ENCODE measurements around the gene FTSJ1.

Gene FTSJ1

DNA sequence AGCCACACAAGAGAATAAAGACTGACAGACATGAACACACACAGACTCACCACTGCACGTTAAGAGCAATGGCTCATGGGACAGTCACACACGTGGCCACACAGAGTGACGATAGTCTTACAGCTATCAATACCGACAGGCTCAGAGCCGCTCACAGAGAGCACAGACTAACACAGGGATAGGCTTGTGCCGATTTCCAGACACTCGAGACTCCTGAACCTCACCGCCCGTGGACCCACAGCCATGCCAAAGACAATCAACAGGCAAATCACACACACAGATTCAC lies 5.2 kb upstream of the FTSJ1 start:
- no peak for DNase-seq (ENCODE audit: low read depth)

DNA sequence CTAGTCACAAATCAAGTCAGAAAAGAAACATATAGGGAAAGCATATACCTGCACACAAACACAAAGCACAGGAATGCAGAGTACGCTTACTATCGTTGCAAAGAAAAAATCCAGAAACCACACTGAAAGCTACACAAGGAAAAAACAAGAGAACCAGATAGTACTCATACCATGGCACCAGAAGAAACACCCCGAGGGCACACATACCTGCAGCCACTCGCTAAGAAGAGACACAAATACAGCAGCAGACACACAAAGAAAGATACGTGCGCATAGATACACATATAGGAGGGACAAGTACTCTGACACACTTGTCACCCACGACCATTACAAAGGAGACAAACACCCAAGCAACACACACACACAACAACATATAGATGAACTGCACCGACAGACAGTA lies 4.5 kb upstream of the FTSJ1 start:
- DNase-seq (ENCODE audit: low read depth) = no peak

DNA sequence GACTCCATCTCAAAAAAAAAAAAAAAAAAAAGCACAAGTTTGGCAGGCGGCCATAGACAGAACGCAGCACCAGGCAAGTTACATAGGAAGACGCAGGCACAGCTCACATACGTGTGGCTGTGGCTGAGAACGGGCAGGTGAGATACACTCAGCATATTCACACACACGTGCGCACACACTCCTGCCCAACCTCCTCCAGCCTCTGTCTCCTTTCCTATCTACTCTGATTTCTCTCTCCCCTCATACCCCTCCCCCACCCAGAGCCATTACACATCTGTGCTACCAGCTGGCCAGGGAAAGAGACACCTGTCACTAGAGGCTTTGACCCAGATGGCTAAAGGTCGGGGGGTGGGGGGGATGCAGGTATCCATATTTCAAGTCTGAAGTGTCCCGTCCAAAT lies 3.8 kb upstream of the FTSJ1 start:
- no peak for DNase-seq (ENCODE audit: low read depth)

DNA sequence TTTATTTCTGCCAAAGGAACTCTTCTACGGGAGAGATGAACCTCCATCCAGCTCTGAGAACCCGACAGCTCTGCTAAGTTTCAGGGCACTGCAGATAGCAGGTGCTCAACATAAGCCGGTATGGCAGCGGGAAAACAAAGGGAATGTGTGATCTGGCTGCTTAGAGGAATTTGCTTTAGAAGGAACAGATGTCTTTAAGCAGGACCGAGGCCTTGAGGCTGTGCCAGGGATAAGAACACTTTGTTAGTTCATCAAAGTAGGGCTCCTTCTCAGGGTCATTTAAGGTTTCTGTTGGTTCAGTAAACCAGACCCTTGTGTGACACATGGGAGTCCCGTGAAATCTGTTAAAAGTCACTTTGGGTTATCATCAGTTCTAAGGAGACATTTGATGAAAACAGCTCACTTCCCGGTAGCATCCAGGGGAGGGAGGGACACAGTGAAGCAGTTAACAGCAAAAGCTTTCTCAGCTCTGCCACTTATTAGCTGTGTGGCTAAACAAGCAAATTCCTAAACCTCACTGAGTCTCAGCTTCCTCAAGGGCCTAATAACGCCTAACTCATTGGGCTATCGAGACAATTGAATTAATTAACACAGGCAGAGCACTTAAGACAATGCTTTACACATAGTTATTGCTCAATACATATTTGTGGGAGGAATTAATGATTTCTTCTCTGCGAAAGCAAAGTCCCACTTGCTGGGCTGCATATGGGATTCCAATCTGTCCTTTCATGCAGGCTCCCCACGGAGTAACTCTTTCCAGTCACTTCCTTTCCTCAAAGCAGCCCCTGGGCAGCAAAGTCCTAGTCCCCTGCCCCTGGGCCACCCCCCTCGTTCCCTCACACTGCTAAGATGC lies 2.9 kb upstream of the FTSJ1 start:
- DNase-seq (ENCODE audit: low read depth) = no peak

DNA sequence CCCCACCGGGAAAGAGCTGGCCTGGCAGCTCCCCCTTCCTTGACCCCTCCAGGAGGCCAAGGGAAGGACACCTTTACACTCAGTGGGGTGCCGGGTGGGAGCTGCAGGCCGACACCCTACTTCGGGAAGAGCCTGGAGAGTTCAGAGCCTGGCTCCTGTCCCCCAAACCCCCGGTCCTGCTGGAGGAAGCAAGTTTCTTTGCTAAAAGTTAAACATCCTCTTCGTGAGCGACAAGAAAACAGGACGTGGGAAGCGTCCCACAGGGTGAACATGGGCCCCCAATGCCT lies 2.4 kb upstream of the FTSJ1 start:
- DNase-seq (ENCODE audit: low read depth) = no peak

DNA sequence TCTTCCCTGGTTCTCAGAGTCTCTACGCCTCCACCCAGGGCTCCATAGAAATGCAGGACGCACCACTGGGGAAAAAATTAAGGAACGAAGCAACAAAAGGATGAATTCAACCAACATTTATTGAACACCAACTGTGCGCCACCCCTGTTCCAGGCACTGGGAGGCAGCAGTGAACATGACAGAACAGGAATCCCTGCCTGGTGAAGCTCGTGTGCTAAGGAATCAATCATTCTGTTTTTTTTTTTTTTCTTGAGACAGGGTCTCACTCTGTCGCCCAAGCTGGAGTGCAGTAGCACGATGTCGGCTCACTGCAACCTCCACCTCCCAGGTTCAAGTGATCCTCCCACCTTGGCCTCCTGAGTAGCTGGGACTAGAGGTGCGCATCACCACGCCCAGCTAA lies 1.9 kb upstream of the FTSJ1 start:
- DNase-seq (ENCODE audit: low read depth) = no peak

DNA sequence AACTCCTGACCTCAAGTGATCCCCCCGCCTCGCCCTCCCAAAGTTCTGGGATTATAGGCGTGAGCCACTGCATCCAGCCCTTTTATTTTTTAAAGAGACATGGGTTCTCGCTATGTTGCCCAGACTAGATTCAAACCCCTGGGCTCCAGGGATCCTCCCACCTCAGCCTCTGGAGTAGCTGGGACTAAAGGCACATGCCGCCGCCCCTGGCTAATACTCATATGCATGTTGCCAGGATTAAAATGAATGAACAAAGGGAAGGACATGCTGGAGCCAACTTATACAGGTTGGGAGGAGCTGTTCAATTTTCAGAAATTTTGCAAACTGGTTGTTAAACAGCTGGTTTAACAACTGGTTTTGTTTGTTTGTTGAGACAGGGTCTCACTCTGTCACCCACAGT lies 1.4 kb upstream of the FTSJ1 start:
- no peak for DNase-seq (ENCODE audit: low read depth)

DNA sequence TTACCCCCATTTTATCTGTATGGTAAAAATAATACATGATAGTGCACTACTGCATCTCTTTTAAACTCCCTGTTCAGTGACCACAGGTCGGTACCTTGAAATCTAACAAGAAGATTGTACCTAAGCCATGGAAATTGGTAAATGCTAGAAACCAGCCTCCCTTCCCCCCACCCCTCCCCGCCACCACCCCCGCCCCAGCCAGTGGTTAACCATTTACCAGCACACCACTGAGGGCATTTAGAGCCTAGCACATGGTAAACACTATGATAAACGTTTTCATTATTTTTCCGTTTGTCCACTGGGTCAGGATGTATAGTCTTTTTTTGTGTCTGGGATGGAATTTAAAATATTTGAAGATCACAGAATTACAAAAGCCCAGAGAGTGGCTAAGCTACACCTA lies 703 bp upstream of the FTSJ1 start:
- no peak for DNase-seq (ENCODE audit: low read depth)

DNA sequence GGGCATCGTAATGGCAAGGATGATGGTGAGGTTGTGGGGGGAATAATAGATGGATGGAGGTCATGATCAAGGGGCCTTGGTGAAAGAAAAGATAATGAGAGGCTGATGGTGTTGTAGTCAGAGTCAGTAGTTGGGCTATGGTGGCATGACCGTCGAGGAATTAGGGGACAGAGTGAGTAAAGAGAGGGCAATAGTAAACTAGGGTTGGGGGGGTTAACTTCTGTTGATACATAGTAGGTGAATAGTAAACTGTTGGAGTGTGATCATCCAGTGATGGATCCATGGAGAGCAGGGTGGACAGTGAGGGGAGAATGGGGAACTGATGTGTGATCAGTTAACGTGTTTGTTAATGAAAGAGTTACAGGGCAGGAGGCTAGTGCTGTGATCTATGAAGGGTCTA lies 920 bp downstream of the FTSJ1 start:
- no peak for DNase-seq (ENCODE audit: low read depth)

DNA sequence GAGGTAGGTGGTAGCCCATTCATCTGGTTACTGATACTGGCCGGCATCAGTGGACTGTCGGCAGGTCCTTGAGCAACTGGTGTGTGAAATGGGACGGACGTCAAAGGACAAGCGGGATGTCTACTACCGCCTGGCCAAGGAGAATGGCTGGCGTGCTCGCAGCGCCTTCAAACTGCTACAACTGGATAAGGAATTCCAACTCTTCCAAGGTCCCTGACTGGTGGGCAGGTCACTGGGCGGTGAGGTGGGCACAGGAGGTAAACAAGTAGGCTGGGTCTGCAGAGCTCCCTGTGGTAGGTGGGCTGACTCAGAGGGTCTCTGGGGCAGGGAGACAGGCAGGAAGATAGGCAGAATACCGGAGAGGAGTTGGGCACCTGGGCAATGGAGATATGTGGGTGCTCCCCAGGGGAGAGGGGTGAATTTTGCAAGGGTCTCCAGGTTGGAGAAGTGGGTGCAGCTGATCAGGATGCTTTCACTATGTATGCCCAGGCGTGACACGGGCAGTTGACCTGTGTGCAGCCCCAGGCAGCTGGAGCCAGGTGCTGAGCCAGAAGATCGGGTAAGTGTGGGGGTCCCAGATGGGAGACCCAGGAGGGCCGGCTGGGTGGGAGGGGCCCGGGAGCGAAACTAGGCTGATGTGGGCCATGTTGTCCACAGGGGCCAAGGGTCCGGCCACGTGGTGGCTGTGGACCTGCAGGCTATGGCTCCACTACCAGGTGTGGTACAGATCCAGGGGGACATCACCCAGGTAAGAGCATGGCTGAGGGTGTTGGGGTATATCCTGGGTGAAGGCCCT lies 2.2 kb downstream of the FTSJ1 start:
- no peak for DNase-seq (ENCODE audit: low read depth)

DNA sequence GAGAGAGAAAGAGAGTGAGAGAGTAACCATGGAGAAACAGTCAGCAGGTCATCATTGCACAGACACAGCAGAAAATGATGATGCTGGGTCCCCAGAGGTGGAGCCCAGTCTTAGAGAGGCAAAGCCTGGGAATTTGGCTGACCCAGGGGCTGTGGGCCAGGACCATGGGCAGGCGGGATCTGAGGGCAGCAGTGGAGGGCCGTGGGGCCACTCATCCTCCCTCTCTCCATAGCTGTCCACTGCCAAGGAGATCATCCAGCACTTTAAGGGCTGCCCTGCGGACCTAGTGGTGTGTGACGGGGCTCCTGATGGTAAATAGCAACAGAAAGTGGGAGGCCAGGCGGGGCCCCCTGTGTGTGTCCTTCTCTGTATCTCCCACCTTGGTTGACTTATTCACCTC lies 2.8 kb downstream of the FTSJ1 start:
- DNase-seq (ENCODE audit: low read depth) = no peak

DNA sequence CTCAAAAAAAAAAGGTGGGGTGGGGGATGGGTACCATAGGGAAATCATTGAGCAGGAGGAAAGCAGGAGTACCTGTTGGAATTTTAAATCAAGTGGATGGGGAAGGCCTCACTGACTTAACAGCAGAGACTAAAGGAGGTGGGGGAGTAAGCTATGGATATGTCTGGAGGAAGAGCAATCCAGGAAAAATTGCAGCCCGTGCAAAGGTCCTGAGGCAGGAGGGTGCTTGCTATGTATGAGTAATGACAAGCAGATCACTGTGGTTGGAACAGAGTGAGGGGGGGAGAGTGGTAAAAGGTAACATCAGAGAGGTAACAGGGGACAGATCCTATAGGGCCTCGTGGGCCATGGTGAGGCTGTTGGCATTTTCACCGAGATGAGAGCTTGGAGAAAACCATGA lies 4.1 kb downstream of the FTSJ1 start:
- no peak for DNase-seq (ENCODE audit: low read depth)

DNA sequence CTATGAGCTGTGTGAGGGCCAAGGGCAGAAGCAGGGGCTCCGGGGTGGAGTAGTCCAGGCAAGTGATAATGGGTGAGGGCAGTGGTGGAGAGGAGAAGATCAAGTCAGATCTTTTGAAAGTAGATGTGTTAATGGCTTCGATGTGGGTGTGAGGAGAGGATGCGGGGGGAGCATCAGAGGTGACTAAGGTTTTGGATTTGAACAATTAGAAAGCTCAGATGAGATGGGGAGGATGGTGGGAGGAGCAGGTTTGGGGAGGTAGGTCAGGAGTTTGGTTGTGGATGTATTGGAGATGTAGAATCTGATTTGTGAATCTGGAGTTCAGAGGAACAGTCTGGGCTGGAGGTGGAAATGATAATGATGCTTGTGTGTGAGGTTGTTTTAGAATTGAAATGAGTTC lies 4.6 kb downstream of the FTSJ1 start:
- DNase-seq (ENCODE audit: low read depth) = no peak

DNA sequence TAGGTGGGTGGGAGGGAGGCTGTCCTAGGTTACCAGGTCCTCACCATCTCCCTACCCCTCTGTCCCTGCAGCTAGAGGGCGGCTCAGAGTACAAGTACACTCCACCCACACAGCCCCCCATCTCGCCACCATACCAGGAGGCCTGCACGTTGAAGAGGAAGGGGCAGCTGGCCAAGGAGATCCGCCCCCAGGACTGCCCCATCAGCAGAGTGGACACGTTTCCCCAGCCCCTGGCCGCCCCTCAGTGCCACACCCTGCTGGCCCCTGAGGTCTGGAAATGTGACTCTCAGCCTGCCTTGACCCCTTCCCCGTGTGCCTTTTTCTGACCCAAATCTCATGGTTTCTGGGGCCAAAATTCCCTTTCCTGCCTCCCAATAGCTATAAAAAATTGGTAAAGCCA lies 6.5 kb downstream of the FTSJ1 start:
- DNase-seq (ENCODE audit: low read depth) = no peak

DNA sequence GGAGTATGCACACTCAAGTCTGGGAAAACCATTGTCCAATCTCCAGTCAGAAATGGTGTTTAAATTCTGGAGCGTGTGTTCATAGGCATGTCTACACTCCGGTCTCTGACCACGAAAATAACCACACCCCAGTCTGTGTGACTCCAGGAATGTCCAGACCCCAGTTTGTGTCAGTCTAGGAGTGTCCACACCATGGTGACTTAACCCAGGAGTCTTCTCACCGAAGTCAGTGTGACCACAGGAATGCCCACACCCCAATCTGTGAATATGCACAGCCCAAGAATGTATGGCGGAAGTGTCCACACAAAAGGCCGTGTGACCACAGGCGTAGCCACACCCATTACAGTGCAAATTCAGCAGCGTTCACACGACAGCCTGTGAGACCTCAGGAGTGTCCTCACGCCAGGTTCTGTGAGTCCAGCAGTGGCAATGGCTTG lies 11.4 kb downstream of the FTSJ1 start:
- DNase-seq (ENCODE audit: low read depth) = peak; percentile 97

DNA sequence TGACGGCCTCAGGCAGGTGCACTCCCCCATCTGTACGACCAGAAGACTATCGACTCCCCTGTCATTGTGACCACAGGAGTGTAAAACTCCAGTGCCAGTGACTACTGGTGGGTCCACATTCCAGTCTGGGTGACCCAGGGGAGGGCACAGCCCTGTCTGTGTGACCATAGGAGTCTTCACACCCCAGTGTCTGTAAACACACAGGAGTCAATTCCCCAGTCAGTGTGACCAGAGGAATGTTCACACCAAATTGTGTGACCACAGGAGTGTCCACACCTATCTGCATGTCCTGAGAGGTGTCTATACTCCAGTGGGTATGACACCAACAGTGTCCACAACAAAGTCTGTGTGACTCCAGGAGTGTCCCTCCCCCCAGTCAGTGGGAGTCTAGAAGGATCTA lies 12.0 kb downstream of the FTSJ1 start:
- no peak for DNase-seq (ENCODE audit: low read depth)

DNA sequence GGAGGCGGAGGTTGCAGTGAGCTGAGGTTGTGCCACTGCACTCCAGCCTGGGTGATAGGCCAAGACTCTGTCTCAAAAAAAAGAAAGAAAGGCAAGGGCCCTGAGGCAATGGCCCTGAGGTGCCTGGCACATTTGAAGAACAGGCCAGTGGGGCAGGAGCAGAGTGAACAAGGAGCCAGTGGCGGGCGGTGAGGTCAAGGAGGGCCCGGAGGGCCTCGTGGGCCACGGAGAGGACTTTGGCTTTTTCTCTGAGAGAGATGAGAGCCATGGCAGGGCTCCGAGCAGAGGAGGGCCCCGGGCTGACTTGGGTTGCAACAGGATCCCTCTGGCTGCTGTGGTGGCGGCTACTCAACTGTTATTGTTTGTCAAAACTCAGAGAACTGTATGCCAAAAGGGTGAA lies 13.3 kb downstream of the FTSJ1 start:
- no peak for DNase-seq (ENCODE audit: low read depth)

DNA sequence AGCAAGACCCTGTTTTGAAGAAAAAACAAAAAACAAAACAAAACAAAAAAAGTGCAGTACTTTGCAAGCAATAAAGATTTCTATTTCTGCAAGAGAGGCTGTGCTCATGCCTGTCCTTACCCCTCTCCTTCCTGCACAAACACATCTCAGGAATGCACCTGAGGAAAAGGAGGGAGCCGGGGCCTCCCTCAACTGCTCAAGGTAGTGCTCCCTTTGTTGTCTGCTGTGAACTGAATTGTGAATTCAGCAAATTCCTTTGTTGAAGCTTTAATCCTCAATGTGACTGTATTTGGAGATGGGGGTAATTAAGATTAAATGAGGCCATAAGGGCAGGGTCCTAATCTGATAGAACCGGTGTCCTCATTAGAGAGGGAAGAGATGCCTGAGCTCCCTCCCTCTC lies 13.9 kb downstream of the FTSJ1 start:
- DNase-seq (ENCODE audit: low read depth) = no peak

DNA sequence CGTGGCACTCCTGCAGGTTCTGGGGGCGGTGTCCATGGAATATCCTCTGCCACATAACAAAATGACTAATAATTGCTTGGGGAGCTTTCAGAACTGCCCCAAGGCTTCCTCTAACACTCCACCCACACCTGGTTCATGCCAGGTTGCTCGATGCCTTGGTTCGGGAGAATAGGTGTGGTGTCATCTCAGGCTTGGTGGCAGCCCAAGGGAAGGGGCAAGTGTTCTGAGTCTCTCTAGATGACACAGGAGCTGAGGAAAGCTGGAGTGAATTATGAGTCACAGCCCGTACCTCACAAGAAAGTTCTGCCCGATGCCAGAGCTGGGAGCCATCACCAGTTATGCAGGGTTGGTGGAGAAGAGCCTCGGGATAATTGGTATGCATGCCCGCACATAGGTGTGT lies 14.7 kb downstream of the FTSJ1 start:
- DNase-seq (ENCODE audit: low read depth) = no peak

DNA sequence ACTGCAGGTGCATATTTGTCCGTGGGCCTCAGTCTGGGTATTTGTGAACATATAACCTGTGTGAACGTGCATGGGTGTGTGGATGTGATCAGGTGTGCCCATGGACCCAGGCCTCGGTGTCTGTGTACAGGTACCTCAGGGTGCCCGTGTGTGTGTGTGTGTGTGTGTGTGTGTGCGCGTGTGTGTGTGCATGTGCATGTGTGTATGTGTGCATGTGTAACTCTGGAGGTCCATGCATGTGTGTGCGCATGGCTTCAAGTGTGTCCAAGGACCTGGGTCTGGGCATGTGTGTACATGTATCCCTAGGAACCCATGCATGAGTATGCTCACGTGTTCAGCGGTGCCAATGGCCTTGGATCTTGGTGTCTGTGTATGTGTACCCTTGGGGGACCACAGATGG lies 15.8 kb downstream of the FTSJ1 start:
- no peak for DNase-seq (ENCODE audit: low read depth)

DNA sequence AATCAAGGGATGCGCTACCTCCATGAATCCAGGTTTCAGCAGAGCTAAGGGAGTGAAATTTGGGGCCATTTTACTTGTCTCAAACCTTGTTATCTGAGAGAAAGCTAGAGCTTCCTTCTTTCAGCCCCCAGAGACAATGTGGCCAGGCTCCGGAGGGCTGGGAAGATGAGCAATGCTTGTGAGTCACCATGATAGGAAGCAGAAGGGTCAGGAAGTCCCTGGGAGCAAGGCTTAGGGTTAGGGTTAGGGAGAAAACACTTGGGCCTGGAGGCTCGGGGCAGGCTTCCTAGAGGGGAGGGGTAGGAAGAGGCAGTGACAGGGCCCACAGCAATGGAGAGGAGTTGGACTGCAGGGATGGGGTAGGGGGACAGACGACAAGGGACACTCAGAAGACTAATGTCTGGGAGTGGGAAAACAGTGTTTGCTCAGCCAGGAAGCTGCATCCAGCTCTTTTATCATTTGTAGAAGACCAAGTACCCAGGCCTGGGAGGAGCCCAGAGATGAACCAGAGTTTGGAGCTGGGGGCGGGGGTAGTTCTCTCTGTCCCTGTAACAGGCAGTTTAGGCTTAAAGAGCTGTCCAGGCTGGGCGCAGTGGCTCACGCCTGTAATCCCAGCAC lies 16.4 kb downstream of the FTSJ1 start:
- no peak for DNase-seq (ENCODE audit: low read depth)

DNA sequence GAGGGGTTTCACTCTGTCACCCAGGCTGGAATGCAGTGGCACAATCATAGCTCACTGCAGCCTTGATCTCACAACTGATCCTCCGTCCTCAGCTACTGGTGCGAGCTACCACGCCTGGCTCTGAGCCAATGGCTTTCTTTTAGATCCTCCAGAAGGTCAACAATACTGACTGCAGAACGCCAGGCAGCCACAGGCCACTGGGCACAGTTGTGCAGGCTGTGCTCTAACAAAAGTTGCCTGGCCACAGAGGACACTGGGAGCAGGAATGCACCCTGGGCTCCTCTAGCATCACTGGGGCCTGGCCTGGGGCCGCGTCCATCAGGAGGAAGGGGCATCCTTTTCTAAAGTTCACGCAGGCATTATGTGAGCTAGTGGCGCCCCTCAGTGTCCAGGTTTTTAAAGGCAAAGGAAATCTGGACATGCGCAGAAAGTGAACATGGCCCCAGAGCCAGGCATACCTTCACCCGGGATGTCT lies 17.9 kb downstream of the FTSJ1 start:
- no peak for DNase-seq (ENCODE audit: low read depth)

DNA sequence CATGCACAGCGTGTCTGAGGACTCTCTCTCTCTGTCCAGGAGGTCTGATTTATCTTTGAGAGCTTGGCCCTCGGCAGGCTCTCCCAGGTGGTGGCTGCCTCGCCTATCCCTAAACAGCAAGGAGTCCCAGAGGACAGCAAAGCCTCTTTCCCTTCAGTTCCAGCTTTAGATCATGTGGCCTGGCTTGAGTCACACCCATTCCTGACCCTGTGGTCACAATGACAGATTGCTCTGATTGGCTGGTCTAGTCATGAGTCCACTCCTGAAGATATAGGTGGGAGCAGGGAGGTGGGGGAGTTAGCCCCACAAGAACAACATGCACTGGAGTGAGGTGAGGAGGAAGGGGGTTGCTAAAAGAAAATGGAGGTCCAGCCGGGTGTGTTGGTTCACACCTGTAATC lies 20.7 kb downstream of the FTSJ1 start:
- DNase-seq (ENCODE audit: low read depth) = no peak

DNA sequence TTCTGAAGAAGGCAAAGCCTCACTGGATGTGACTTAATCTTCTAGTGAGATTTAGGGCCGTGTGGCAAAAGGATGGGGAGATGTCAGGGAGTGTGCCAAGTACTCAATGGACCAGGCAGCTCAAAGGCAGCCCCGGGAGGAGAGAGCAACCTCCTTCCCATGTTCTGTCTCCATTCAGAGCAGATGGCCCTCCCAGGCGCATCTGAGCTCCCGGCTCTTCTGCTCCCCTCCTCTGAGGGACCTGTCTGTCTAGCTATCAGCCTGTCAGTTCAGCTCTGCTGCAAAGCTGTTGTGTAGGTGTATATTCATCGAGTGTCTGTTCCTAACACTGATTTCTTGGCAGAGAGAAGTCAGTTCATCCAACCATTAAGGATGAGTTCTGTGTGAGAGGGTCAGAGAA lies 21.9 kb downstream of the FTSJ1 start:
- DNase-seq (ENCODE audit: low read depth) = no peak

Measured in non-pigmented ciliary epithelial cell (primary cell).